Keratinocyte (primary cell): Measurements from ENCODE around the gene ZNF836. TPM values are rescaled to one million over a fixed set of nuclear protein-coding genes. Genes with fewer than 3 reads are reported as not detected.

ENCODE experiments used
- DNase-seq: peaks from one replicate; pipeline ENCODE4 v3.0.0-alpha.2; 2011; ENCODE audit warnings: low read depth, missing footprints, low spot score
- FAIRE-seq: peaks from 2 replicates; lab custom pipeline; 2011; peaks lifted over from hg19 to GRCh38; lab: Jason Lieb, UNC
- H2AFZ ChIP-seq: 2 replicates; pipeline ENCODE4 v1.6.0; 2012; ENCODE audit warnings: low read length, control low read depth, inconsistent platforms; ENCODE audit not compliant: control insufficient read depth
- H3K27ac ChIP-seq: 2 replicates; pipeline ENCODE4 v1.5.1; 2011; ENCODE audit warnings: low read length; ENCODE audit not compliant: control insufficient read depth, insufficient read depth
- H3K27me3 ChIP-seq: 3 replicates; pipeline ENCODE4 v1.6.0; 2011; ENCODE audit warnings: low read length; ENCODE audit not compliant: control insufficient read depth, insufficient read depth; ENCODE audit errors: extremely low read depth
- H3K36me3 ChIP-seq, 2 experiments: 2 replicates in 1 of 2; 3 replicates in 1 of 2; pipeline ENCODE4 v1.5.1; 2011; ENCODE audit warnings: low read length in 2 of 2, mild to moderate bottlenecking in 1 of 2; ENCODE audit not compliant: control insufficient read depth in 2 of 2, insufficient read depth in 2 of 2; ENCODE audit errors: extremely low read depth in 1 of 2
- H3K4me1 ChIP-seq: 3 replicates; pipeline ENCODE4 v1.5.1; 2011; ENCODE audit warnings: low read length; ENCODE audit not compliant: control insufficient read depth, insufficient read depth; ENCODE audit errors: extremely low read depth
- H3K4me2 ChIP-seq: 3 replicates; pipeline ENCODE4 v1.6.0; 2011; ENCODE audit warnings: low read depth, low read length; ENCODE audit not compliant: control insufficient read depth, insufficient read depth; ENCODE audit errors: extremely low read depth
- H3K4me3 ChIP-seq, 3 experiments: fragments of 200-600 bp in 1 of 3; sonication (generic) in 1 of 3; 2 replicates in 2 of 3; 3 replicates in 1 of 3; pipeline ENCODE4 v1.5.1; 2011 to 2016; ENCODE audit warnings: low read length in 3 of 3, mild to moderate bottlenecking in 3 of 3, control low read depth in 2 of 3, inconsistent platforms in 1 of 3, low read depth in 1 of 3, mixed read lengths in 1 of 3, mixed run types in 1 of 3, moderate library complexity in 1 of 3; ENCODE audit not compliant: control insufficient read depth in 2 of 3, insufficient read depth in 2 of 3; ENCODE audit errors: extremely low read depth in 1 of 3
- H3K79me2 ChIP-seq: 2 replicates; pipeline ENCODE4 v1.6.0; 2012; ENCODE audit warnings: low read length; ENCODE audit not compliant: control insufficient read depth, insufficient read depth
- H3K9ac ChIP-seq: 3 replicates; pipeline ENCODE4 v1.6.0; 2011; ENCODE audit warnings: low read length; ENCODE audit not compliant: control insufficient read depth, insufficient read depth; ENCODE audit errors: extremely low read depth
- H3K9me1 ChIP-seq: 3 replicates; pipeline ENCODE4 v1.6.0; 2011; ENCODE audit warnings: low read length; ENCODE audit not compliant: control insufficient read depth, insufficient read depth; ENCODE audit errors: extremely low read depth
- H3K9me3 ChIP-seq: 2 replicates; pipeline ENCODE4 v1.5.1; 2012; ENCODE audit warnings: low read depth, low read length; ENCODE audit not compliant: control insufficient read depth
- H4K20me1 ChIP-seq: 3 replicates; pipeline ENCODE4 v1.6.0; 2011; ENCODE audit warnings: low read length; ENCODE audit not compliant: control insufficient read depth, insufficient read depth; ENCODE audit errors: extremely low read depth
- EZH2 ChIP-seq: IDR thresholded peaks from one replicate; pipeline ENCODE4 v1.6.1; 2012; ENCODE audit warnings: inconsistent platforms, mild to moderate bottlenecking, low read length, moderate library complexity
- dilution Hi-C: fragments of 300-500 bp; cut with MboI; formaldehyde crosslinking; loops from one replicate; pipeline ENCODE4 v1.7.0; 2020; ENCODE audit warnings: low sequenced_read_pairs; ENCODE audit not compliant: extremely low pct_ligation_motif_present
- polyA plus RNA-seq, 5 experiments: library from polyadenylated mRNA; depleted of rRNA in 3 of 5; stranded (reverse) in 3 of 5; stranded (forward) in 1 of 5; unstranded in 1 of 5; fragments of >200 nt; gene quantifications; 1 replicate in 1 of 5; 2 replicates in 3 of 5; 3 replicates in 1 of 5; pipeline versions ENCODE4 v1.2.1 to v1.2.3, GENCODE V29; 2011 to 2012; ENCODE audit warnings: missing spikeins in 2 of 5, low read depth in 1 of 5, low replicate concordance in 1 of 5
- TF ChIP-seq, protein P1 (sequence below), 3 experiments: IDR thresholded peaks in 1 of 3; conservative IDR thresholded peaks in 1 of 3; optimal IDR thresholded peaks in 1 of 3; 2 replicates in 2 of 3; 3 replicates in 1 of 3; pipeline versions ENCODE3 to v1.5.1; 2011; ENCODE audit warnings: low read length in 3 of 3, mild to moderate bottlenecking in 3 of 3, moderate library complexity in 2 of 3, control low read depth in 1 of 3, inconsistent platforms in 1 of 3; ENCODE audit not compliant: insufficient read depth in 2 of 3; ENCODE audit errors: extremely low read depth in 1 of 3

Gene ZNF836
- polyA plus RNA-seq, 1 donor (not counting 4 experiments of a cell fraction or from before 2014, with no cell fraction given), result 5.0 TPM

DNA sequence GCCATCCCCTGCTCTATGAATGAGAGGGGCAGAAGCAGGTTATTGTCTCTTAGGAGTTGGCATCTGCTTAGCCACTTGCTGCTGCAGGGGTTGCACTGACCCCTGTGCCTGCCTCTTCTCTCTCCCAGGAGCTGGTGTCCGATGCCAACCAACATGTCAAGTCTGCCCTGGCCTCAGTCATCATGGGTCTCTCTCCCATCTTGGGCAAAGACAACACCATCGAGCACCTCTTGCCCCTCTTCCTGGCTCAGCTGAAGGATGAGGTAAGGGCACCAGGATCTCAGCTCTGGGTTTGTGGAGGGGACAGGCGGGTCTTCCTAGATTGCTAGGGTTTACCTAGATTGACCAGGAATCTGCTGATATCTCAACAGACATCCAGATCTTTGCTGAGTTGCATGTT, 45.0 kb upstream of the ZNF836 start:
- Histone ChIP-seq H2AFZ (no peak overlapping the region), H4K20me1 (no peaks in the 10 kb centered on the region), H3K36me3 (peaks cover 60 to 65% of the 10 kb centered on the region in 2 experiments), H3K4me3 (no peak overlapping the region), H3K27ac (no peak overlapping the region), H3K27me3 (no peaks in the 10 kb centered on the region), H3K9me1 (peaks cover 3% of the 10 kb centered on the region), H3K9ac (no peak overlapping the region), H3K9me3 (no peaks in the 10 kb centered on the region), H3K4me1 (no peaks in the 10 kb centered on the region), H3K79me2 (peaks cover 1% of the 10 kb centered on the region), H3K4me2 (no peak overlapping the region)
- DNase-seq (no peak), FAIRE-seq (no peak)
- TF ChIP-seq, protein P1, sequence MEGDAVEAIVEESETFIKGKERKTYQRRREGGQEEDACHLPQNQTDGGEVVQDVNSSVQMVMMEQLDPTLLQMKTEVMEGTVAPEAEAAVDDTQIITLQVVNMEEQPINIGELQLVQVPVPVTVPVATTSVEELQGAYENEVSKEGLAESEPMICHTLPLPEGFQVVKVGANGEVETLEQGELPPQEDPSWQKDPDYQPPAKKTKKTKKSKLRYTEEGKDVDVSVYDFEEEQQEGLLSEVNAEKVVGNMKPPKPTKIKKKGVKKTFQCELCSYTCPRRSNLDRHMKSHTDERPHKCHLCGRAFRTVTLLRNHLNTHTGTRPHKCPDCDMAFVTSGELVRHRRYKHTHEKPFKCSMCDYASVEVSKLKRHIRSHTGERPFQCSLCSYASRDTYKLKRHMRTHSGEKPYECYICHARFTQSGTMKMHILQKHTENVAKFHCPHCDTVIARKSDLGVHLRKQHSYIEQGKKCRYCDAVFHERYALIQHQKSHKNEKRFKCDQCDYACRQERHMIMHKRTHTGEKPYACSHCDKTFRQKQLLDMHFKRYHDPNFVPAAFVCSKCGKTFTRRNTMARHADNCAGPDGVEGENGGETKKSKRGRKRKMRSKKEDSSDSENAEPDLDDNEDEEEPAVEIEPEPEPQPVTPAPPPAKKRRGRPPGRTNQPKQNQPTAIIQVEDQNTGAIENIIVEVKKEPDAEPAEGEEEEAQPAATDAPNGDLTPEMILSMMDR (optimal IDR thresholded peaks at IDR 0.05 in 1 of 3, IDR thresholded peaks at IDR 0.05 in 1 of 3, conservative IDR thresholded peaks at IDR 0.05 in 1 of 3; ENCODE audit: extremely low read depth in 1 of 3, insufficient read depth in 2 of 3, low read length in 3 of 3), result no peak
- TF ChIP-seq EZH2, result no peak
- dilution Hi-C loops, result no loop called here

DNA sequence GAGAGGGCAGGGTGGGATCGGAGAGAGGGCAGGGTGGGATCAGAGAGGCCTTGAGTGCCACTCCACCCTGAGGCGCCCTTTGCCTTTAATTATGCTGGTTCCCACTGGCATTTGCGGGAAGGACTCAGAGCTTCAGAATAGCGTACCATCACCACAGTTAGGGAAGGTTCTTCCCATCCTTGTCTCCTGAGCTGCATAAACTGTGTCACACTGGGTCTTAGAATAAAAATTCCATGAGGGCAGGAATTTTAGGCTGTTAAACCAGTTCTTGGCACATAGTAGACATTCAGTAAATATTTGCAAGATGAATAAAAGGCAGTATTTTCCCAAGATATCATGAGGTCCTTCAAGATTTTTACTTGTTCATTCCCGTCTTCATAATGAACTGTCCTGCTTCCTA, 42.8 kb upstream of the ZNF836 start:
- FAIRE-seq (no peak), DNase-seq (no peak)
- Histone ChIP-seq H2AFZ (no peak overlapping the region), H3K9ac (no peak overlapping the region), H4K20me1 (peaks cover 3% of the 10 kb centered on the region), H3K9me3 (no peaks in the 10 kb centered on the region), H3K36me3 (peaks cover 54% of the 10 kb centered on the region in 2 experiments), H3K27me3 (no peaks in the 10 kb centered on the region), H3K4me1 (no peaks in the 10 kb centered on the region), H3K9me1 (no peaks in the 10 kb centered on the region), H3K4me2 (no peak overlapping the region), H3K27ac (no peak overlapping the region), H3K4me3 (no peak overlapping the region), H3K79me2 (peaks cover 7% of the 10 kb centered on the region)
- dilution Hi-C loops, result no loop called here
- TF ChIP-seq EZH2, result no peak
- TF ChIP-seq, protein P1 (optimal IDR thresholded peaks at IDR 0.05 in 1 of 3, IDR thresholded peaks at IDR 0.05 in 1 of 3, conservative IDR thresholded peaks at IDR 0.05 in 1 of 3; ENCODE audit: extremely low read depth in 1 of 3, insufficient read depth in 2 of 3, low read length in 3 of 3), result no peak
